ENCODE data around the gene TMEM267.

The TMEM267 gene

DNA sequence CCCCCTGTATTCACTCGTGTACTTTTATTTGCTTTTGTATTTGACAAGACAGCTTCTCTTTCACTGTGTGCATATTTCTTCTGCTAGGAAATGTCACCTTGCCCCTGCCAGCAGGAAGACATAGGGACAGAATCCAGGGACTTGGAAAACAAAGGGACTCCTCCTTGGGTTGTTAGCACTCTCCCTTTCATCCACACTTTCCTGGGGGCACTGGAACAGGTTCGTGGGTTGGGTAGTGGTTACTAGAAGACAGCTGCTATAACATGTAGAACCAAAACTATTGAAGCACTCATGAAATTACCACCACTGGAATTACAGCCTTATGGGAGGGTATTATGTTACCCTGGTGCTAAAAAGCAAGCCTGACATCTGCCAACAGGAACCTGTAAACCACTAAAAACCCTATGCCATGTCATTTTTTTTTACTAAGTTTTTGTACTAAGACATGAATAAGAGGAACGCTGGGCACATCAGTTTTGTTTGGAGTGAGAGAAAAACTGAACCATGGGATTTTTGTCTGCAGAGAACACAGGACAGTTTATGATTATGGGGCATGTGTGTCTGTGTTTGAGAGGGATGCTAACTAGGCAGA is 66.8 kb downstream of the TMEM267 start:
- TF ChIP-seq, protein P1, sequence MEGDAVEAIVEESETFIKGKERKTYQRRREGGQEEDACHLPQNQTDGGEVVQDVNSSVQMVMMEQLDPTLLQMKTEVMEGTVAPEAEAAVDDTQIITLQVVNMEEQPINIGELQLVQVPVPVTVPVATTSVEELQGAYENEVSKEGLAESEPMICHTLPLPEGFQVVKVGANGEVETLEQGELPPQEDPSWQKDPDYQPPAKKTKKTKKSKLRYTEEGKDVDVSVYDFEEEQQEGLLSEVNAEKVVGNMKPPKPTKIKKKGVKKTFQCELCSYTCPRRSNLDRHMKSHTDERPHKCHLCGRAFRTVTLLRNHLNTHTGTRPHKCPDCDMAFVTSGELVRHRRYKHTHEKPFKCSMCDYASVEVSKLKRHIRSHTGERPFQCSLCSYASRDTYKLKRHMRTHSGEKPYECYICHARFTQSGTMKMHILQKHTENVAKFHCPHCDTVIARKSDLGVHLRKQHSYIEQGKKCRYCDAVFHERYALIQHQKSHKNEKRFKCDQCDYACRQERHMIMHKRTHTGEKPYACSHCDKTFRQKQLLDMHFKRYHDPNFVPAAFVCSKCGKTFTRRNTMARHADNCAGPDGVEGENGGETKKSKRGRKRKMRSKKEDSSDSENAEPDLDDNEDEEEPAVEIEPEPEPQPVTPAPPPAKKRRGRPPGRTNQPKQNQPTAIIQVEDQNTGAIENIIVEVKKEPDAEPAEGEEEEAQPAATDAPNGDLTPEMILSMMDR (IDR thresholded peaks at IDR 0.05; ENCODE audit: borderline replicate concordance, insufficient read depth, low read depth, low read length), result no peak
- no peak overlapping the region for H3K4me3 ChIP-seq (ENCODE audit: low read depth, low read length)

DNA sequence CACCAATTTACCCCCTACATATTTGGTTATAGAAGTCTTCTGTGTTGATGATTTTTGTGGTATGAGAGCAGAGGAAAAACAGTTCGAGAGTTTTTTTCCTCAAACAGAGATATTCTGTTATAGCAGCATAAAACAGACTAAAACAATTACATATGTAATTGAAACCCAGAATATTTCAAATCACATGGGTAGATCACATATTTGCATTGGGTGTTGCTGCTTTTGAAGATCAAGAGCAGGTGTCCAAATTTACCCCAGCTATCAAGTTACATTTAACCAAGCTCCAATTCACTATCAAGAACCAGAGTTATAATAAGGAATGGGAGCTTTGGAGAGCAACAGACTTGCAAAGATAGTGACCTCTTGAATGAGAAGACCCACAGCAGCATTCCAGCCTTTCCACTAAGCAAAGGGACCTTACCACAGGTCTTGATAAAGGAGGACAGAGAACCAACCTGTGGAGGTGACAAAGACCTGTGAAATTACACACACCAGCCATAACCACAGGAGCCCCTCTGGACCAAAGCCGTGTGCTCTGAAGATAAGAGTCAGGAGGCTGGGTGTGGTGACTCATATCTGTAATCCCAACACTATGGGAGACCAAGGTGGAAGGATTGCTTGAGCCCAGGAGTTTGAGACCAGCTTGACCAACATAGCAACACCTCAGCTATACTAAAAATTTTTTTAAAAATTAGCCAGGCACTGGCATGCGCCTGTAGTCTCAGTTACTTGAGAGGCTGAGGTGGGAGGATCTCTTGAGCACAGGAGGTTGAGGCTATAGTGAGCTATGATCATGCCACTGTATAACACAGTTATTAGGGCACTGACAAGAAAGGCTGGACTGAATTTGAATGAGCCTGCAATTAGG is 67.5 kb downstream of the TMEM267 start:
- no peak overlapping the region for H3K4me3 ChIP-seq (ENCODE audit: low read depth, low read length)
- TF ChIP-seq, protein P1 (IDR thresholded peaks at IDR 0.05; ENCODE audit: borderline replicate concordance, insufficient read depth, low read depth, low read length), result no peak

DNA sequence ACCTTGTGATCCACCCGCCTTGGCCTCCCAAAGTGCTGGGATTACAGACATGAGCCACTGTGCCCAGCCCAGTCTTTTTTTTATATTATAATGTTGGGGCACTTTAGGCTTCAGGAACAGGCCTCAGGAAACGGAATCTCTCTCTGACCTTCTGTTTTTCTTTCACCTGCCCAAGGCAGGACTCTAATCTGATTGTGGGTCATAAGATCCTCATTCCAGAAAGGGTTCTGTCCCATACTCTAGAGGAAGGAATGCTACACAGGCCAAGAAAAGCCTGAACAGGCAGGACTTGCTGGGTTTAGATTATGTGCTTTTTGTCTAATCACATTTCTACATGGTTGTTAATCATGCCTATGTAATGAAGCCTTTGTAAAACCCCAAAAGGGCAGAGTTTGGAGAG is 69.7 kb downstream of the TMEM267 start:
- no peak overlapping the region for H3K4me3 ChIP-seq (ENCODE audit: low read depth, low read length)
- TF ChIP-seq, protein P1 (IDR thresholded peaks at IDR 0.05; ENCODE audit: borderline replicate concordance, insufficient read depth, low read depth, low read length), result no peak

DNA sequence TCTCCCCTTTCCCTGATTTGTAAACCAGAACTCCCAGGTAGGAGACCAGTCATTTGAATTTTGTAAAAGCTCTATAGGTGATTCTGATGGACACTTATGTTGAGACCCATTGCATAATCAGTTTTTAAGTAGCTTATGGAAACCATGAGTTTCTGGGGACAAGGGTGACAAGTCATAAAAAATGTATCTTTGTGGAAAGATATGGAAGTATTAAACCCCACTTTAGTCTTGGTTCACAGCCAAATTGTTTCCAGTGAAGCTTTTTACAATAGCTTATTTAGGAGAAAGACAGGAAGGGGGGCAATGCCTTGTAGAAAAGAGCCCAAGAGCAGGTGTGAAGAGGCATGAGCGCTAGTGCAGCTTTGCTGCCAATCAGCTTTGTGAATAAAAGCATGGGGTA is 71.0 kb downstream of the TMEM267 start:
- H3K4me3 ChIP-seq (ENCODE audit: low read depth, low read length), result no peak overlapping the region
- TF ChIP-seq, protein P1 (IDR thresholded peaks at IDR 0.05; ENCODE audit: borderline replicate concordance, insufficient read depth, low read depth, low read length), result no peak

DNA sequence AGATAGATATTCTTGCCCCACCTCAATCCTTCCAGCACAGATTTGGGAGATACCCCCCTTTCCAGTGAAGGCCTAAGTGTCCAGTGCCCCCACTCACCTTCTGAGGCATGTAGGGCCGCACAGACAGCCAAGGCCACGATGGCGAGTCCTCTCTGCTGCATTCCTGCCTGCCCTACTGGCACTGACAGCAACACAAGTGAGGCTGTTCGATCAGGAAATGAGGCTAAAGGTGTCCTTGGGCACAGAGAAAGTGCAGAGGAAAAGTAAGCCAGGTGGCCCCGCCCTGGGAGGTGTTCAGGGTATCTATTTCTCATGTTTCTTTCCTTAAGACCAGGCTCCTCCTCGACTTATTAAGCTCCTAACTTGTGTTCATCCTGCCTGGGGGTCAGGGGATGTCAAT is 71.5 kb downstream of the TMEM267 start, which contains the start of gene CCL28:
Gene CCL28, minus strand, starts transcription at position 236 of the 400 bp plus-strand sequence. Its CDS starts 75 bp downstream, at position 161.
- H3K4me3 ChIP-seq (ENCODE audit: low read depth, low read length), result no peak within 1 kb of the TSS
- TF ChIP-seq, protein P1 (IDR thresholded peaks at IDR 0.05; ENCODE audit: borderline replicate concordance, insufficient read depth, low read depth, low read length), result no peak

DNA sequence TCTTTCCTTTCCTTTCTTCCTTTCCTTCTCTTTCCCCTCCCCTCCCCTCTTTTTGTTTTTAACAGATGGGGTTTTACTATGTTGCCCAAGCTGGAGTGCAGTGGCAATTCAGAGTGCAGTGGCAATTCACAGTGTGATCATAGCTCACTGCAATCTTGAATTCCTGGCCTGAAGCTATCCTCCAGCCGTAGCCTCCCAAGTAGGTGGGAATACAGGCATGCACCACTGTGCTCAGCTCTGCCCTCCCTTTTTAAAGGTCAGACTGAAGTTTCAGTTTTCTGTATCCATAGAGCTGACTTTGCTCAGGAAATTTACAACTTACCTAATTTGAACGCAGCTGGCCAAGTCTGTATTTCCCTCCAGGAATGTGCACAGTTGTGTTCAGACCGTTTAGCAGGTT is 72.2 kb downstream of the TMEM267 start:
- no peak overlapping the region for H3K4me3 ChIP-seq (ENCODE audit: low read depth, low read length)
- TF ChIP-seq, protein P1 (IDR thresholded peaks at IDR 0.05; ENCODE audit: borderline replicate concordance, insufficient read depth, low read depth, low read length), result no peak

Data from GM12875 (cell line).